ENCODE data around the gene IL3RA.
"Not testable (repeated sequence)": the region's sequence is repeated elsewhere in the genome, so short reads cannot be mapped to it uniquely, and the experiment has no call there.

The IL3RA gene

DNA sequence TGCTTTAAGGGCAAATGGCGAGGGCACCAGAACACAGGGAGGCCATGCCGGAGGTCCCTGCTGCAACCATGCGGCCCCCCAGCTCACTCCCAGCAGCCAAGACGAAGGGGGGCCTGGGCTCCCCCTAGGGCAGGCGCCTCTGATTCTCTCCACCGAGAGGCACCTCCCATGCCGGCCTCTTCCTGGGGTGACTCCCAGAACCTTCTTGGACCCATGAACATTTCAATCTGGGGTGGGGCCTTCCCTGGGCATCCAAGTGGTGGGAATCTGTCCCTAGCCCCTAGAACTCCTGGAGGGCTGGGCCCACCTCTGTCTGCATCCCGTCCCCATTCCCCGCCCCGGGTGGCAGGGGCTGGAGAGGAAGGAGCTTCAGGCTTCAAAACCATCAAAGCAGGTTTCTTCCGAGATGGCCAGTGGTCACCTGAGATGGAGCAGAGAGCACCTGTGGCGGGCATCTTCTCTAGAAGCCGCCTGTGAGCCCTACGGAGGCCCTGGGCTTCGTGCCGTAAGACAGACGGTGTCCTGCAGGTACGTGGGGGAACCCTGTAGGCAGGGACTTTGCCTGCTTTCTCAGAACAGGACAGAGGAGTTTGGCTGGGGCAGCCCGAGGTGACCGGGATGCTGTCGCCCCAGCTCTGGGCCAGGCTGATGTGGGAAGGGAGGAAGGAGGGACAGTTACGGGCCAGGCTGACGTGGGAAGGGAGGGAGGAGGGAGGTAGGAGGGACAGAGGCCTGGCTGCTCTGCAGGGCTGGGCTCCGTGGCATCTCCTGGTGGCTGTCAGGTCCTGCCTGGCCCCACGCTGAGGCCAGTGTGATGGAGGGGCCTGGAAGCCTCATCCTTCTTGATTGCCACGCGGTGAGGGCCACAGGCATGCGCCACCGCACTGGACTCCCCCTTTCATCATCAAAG, 62.1 kb downstream of the IL3RA start:
- DNase-seq (ENCODE audit: low spot score) = no peak

DNA sequence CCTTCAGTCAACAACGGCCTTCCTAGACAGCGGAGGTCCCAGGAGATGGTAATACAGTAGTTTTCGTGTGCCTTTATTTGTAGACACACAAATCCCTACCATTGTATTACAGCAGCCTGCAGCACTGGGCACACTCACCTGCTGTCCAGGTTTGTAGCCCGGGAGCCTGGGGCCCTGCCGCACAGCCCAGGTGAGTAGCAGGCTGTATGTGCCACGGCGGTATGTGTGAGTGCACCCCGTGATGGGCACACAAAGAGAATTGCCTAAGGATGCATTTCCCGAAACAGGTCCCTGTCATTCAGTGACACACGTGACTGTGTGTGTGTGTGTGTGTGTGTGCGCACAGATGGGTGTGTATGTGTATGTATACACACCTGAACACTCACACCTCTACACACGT, 63.5 kb downstream of the IL3RA start:
- no peak for DNase-seq (ENCODE audit: low spot score)

DNA sequence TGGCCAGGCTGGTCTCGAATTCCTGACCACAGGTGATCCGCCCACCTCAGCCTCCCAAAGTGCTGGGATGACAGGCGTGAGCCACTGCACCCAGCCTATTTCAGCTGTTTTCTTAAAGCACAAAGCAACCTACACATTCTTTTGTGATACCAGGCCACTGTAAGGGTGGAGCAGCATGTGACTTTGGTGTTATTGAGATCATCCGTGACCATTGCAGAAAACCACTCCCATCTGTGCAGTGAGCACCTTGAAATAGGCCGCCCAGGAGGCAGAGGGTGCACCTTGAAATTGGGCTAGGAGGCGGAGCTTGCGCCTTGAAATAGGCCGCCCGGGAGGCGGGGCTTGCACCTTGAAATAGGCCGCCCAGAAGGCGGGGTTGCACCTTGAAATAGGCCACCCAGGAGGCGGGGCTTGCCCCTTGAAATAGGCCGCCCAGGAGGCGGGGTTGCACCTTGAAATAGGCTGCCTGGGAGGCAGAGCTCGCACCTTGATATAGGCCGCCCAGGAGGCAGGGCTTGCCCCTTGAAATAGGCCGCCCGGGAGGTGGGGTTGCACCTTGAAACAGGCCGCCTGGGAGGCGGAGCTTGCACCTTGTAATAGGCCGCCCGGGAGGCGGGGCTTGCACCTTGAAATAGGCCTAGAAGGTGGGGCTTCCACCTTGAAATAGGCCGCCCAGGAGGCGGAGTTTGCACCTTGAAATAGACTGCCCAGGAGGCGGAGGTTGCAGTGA, 64.3 kb downstream of the IL3RA start:
- no peak for DNase-seq (ENCODE audit: low spot score)

- DNase-seq (ENCODE audit: low spot score) = no peak
Measured at GRCh38 chrX:1401611-1402430, 65.2 kb downstream of the IL3RA start.

- no peak for DNase-seq (ENCODE audit: low spot score)
Measured at GRCh38 chrX:1403228-1403627, 66.6 kb downstream of the IL3RA start.

- DNase-seq (ENCODE audit: low spot score) = not testable (repeated sequence)
Measured at GRCh38 chrX:1403867-1404266, 67.3 kb downstream of the IL3RA start.

- DNase-seq (ENCODE audit: low spot score) = not testable (repeated sequence)
Measured at GRCh38 chrX:1405769-1406168, 69.2 kb downstream of the IL3RA start.

DNA sequence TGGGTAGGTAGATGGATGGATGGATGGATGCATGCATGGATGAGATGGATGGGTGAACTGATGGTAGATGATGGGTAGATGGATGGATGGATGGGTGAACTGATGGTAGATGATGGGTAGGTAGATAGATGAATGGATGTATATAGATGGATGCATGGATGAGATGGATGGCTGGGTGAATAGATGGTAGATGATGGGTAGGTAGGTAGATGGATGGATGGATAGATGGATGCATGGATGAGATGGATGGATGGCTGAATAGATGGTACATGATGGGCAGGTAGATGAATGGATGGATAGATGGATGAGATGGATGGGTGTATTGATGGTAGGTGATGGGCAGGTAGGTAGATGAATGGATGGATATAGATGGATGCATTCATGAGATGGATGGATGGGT, 70.5 kb downstream of the IL3RA start:
- no peak for DNase-seq (ENCODE audit: low spot score)

- no peak for DNase-seq (ENCODE audit: low spot score)
Measured at GRCh38 chrX:1411326-1411725, 74.7 kb downstream of the IL3RA start.

DNA sequence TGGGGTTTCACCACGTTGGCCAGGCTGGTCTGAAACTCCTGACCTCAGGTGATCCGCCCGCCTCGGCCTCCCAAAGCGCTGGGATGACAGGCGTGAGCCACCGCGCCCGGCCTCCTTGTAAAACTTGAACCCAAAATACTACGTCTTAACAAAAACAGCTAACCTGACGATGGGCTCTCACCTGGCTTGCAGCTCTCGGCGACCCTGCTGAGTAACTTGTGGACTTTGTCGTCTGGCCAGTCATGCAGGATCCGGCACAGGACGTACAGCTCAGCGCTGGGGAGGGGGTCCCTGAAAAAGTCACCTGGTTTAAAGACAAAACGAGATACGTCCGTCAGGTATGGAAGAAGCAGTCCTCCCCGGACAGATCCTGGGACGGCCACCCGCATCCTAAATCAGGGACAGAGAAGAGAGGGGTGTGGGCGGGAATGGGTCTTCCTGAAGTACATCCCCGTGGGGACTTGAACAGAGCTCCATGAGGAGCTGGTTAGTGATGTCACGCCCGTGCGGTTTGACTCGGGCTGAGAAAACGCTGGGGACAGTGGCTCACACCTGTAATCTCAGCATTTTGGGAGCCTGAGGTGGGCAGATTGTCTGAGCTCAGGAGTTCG, 76.1 kb downstream of the IL3RA start:
- no peak for DNase-seq (ENCODE audit: low spot score)

DNA sequence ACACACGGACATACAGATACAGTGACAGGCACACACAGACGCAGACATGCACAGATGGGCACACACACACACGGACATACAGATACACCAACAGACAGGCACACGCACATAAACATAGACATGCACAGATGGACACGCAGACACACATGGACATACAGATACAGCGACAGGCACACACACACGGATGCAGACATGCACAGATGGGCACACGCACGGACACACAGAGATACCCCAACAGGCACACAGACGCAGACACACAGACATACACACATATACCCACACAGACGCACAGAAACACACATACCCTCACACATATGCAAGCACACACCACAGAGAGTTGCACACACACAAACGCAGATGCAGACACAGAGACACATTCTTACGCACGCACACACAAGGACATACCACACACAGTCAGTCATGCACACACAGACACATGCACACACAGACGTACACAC, 79.8 kb downstream of the IL3RA start:
- no peak for DNase-seq (ENCODE audit: low spot score)

DNA sequence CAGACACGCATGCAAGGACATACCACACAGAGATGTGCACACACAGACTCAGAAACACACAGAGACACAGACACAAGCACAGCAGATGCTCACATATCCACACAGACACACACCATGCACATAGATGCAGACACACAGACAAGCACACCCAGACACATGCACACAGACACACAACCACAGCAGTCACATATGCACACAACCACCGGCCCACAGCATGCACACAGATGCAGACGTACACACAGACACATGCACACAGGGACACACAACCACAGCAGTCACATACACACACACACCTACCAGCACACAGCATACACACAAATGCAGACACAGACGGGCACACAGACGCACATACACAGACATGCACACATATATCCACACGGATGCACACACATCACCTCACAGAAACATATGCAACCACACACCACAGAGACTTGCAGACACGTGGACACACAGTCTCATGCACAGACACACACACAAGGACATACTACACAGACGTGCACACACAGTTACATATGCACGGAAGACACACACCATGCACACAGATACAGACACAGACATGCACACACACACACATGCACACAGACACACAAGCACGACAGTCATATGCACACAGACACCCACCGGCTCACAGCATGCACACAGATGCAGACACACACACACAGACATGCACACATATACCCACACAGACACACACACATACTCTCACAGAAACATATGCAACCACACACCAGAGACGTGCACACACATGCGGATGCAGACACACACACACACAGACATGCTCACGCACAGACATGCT, 80.6 kb downstream of the IL3RA start:
- DNase-seq (ENCODE audit: low spot score) = no peak

DNA sequence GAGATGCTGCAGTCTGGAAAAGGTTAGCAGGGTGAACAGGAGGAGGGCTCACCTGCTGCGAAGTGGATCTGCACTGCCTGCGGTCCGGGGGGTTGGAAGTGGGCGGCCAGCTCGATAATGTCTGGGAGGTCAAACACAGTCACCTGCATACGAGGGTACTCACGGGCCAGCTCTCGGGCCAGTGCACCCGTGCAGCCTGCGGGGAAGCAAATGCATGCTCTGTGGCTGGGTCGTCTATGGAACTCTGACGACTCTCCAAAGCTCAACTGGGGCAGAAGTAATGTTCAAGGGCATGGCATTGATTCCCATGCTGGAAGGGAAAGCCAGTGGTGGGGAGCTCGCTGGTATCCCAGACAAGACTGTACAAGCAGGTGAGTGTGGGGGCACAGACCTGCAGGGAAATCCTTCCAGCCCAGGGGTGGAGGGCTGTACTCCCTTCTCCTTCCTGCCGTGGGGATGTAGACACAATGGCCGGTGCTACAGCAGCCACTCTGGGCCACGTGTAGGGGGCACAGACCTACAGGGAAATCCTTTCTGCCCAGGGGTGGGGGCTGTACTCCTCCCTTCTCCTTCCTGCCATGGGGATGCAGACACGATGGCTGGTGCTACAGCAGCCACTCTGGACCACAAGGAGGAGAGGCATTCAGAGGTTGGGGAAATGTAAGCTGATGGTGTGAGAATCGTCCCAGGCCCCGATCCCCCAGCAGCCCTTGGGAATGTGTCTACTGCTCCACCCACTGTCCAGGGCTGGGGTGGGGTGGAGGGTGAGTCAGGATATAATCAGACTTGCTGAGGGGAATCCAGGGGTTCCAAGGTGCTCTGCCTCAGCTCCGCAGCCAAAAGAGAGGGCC, 81.6 kb downstream of the IL3RA start:
- DNase-seq (ENCODE audit: low spot score) = no peak

GRCh38 chrX:1418901-1419544, 82.4 kb downstream of the IL3RA start:
- no peak for DNase-seq (ENCODE audit: low spot score)

- DNase-seq (ENCODE audit: low spot score) = no peak
Measured at GRCh38 chrX:1419545-1420355, 83.2 kb downstream of the IL3RA start.

GRCh38 chrX:1420371-1420770, 83.8 kb downstream of the IL3RA start:
- DNase-seq (ENCODE audit: low spot score) = no peak

DNA sequence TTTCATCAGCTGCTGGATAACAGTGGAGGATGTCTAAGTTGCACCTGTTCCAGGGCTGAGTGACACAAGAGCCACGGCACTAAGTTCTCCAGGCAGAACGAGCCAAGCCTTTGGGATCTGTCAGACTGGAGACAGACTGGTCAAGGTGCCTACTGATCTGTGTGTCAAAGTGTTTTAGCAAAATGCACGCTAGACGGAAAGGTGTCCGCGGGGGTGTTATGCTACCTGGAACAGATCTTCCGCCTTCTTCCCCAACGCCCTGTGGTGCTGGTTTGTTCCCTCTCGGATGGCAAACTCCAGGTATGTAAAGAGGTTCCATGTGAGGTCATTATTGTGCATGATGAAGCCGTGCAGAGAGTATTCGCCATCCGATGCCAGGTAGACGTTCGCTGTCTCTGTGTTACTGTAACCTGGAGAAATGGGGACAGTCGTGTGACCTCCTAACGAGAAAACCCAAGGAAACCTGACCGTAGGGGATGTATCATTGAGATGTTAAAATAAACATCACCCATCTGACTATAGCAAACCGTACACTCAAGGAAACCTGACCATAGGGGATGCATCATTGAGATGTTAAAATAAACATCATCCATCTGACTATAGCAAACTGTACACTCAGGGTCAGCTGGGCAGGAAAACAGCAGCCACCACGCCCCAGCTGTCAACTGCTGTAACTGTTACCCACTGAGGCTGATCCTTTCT, 85.0 kb downstream of the IL3RA start:
- no peak for DNase-seq (ENCODE audit: low spot score)

DNA sequence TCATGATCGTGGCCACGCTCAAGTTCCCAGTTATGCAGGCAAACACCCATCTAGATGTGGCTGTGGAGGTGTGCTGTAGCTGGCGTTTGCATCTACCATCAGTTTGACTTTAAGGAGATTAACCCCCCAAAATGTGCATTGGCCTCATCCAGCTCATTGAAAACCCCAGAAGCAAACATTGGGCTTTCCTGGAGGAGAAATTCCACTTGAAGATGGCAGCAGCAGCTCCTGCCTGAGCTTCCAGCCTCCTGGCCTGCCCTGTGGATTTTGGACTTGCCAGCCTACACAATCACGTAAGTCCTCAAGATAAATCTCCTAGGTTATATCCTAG, 85.5 kb downstream of the IL3RA start:
- no peak for DNase-seq (ENCODE audit: low spot score)

Data from globus pallidus (tissue), 1 donor.